B cell (primary cell): ENCODE measurements around the gene SYNE1. TPM values are rescaled to one million over a fixed set of nuclear protein-coding genes. Genes with fewer than 3 reads are reported as not detected.

Experiments
- ATAC-seq: fragments of 200-7000 bp; cut with Tn5 transposase; one replicate; pipeline ENCODE4 v1.10.0; 2021; ENCODE audit warnings: low read depth, mild to moderate bottlenecking, moderate number of reproducible peaks, moderate library complexity
- CTCF ChIA-PET: fragments of 350-600 bp; sonication (Branson Sonifier 250); formaldehyde crosslinking; loops from one replicate; lab custom pipeline; 2021; ENCODE audit warnings: antibody characterized with exemption, inconsistent platforms; lab: Charles Lee
- POLR2A ChIA-PET: fragments of 350-600 bp; sonication (Branson Sonifier 250); formaldehyde crosslinking; loops from one replicate; lab custom pipeline; 2021; ENCODE audit warnings: antibody characterized with exemption; lab: Charles Lee
- DNase-seq: peaks from one replicate; pipeline ENCODE4 v3.0.0; 2013
- H2AFZ ChIP-seq: 2 replicates; pipeline ENCODE4 v1.6.1; 2012; ENCODE audit warnings: mild to moderate bottlenecking, low read depth, low read length; ENCODE audit not compliant: insufficient read depth, poor library complexity, severe bottlenecking
- H3K27ac ChIP-seq, 2 donors: 1 replicate in 1 of 2; 2 replicates in 1 of 2; pipeline ENCODE4 v1.5.1; 2012 to 2013; ENCODE audit warnings: low read length in 2 of 2, mild to moderate bottlenecking in 2 of 2, moderate library complexity in 1 of 2
- H3K27me3 ChIP-seq, 4 experiments: fragments of 200-600 bp in 1 of 4; sonication (generic) in 1 of 4; replicated peaks in 1 of 4; 1 replicate in 2 of 4; 2 replicates in 2 of 4; pipeline versions ENCODE4 v1.6.1 to v1.7.0; 2013 to 2016; ENCODE audit warnings: low read length in 3 of 4, mild to moderate bottlenecking in 2 of 4, mixed read lengths in 1 of 4, moderate library complexity in 1 of 4; ENCODE audit not compliant: insufficient read depth in 4 of 4, control insufficient read depth in 3 of 4; ENCODE audit errors: control extremely low read depth in 1 of 4
- H3K36me3 ChIP-seq, 2 experiments: replicated peaks in 1 of 2; 1 replicate in 1 of 2; 2 replicates in 1 of 2; pipeline versions ENCODE4 v1.6.1 to v1.7.1; 2013; ENCODE audit warnings: low read length in 1 of 2; ENCODE audit not compliant: insufficient read depth in 2 of 2, control insufficient read depth in 1 of 2; ENCODE audit errors: control extremely low read depth in 1 of 2, extremely low read depth in 1 of 2
- H3K4me1 ChIP-seq, 2 donors: fragments of 200-600 bp in 1 of 2; sonication (generic) in 1 of 2; 1 replicate in 1 of 2; 2 replicates in 1 of 2; pipeline versions ENCODE4 v1.5.1 to v1.6.1; 2013 to 2017; ENCODE audit warnings: low read length in 2 of 2; ENCODE audit not compliant: control insufficient read depth in 2 of 2, insufficient read depth in 2 of 2
- H3K4me2 ChIP-seq: replicated peaks from 2 replicates; pipeline ENCODE3; 2012; ENCODE audit warnings: mild to moderate bottlenecking, low read depth, low read length; ENCODE audit not compliant: poor library complexity, severe bottlenecking
- H3K4me3 ChIP-seq, 5 experiments: fragments of 200-600 bp in 1 of 5; sonication (generic) in 1 of 5; 1 replicate in 3 of 5; 2 replicates in 2 of 5; pipeline versions ENCODE4 v1.5.1 to v1.7.0; 2011 to 2016; ENCODE audit warnings: low read length in 4 of 5, mild to moderate bottlenecking in 4 of 5, low read depth in 2 of 5, control low read depth in 1 of 5, moderate library complexity in 1 of 5; ENCODE audit not compliant: insufficient read depth in 1 of 5; ENCODE audit errors: control extremely low read depth in 1 of 5, extremely low read depth in 1 of 5
- H3K79me2 ChIP-seq: fragments of 200-600 bp; sonication (generic); one replicate; pipeline ENCODE4 v1.6.0; 2016; ENCODE audit warnings: low read length; ENCODE audit not compliant: control insufficient read depth, insufficient read depth
- H3K9ac ChIP-seq: fragments of 200-600 bp; sonication (generic); 2 replicates; pipeline ENCODE4 v1.6.1; 2017; ENCODE audit warnings: mild to moderate bottlenecking, low read length, moderate library complexity
- H3K9me3 ChIP-seq, 3 donors: one replicate each; pipeline versions ENCODE4 v1.6.1 to v1.7.1; 2013; ENCODE audit warnings: low read length in 2 of 3; ENCODE audit not compliant: control insufficient read depth in 2 of 3, insufficient read depth in 1 of 3; ENCODE audit errors: control extremely low read depth in 1 of 3
- H4K20me1 ChIP-seq: 2 replicates; pipeline ENCODE4 v1.6.0; 2012; ENCODE audit warnings: mild to moderate bottlenecking, low read length; ENCODE audit not compliant: insufficient read depth, control insufficient read depth, poor library complexity, severe bottlenecking
- H3K27ac Mint-ChIP-seq: one replicate; pipeline ENCODE4 v1.8.0; 2021; ENCODE audit warnings: mixed read lengths
- H3K27me3 Mint-ChIP-seq: one replicate; pipeline ENCODE4 v1.8.0; 2021; ENCODE audit warnings: mixed read lengths
- H3K4me1 Mint-ChIP-seq: one replicate; pipeline ENCODE4 v1.8.0; 2021; ENCODE audit warnings: mixed read lengths
- H3K4me3 Mint-ChIP-seq: one replicate; pipeline ENCODE4 v1.8.0; 2021; ENCODE audit warnings: mixed read lengths
- H3K9me3 Mint-ChIP-seq: one replicate; pipeline ENCODE4 v1.8.0; 2022; ENCODE audit warnings: mixed read lengths; ENCODE audit not compliant: insufficient read depth
- EZH2 ChIP-seq: IDR thresholded peaks from 2 replicates; pipeline ENCODE4 v1.6.1; 2012; ENCODE audit warnings: borderline replicate concordance, low read depth, mild to moderate bottlenecking, moderate library complexity, low read length; ENCODE audit not compliant: insufficient read depth, poor library complexity, severe bottlenecking
- WGBS: methylation state at CpG from one replicate; pipeline ENCODE4 v1.1.5; 2013; ENCODE audit warnings: missing lambda C conversion rate; ENCODE audit not compliant: insufficient coverage; 5-methylcytosine and 5-hydroxymethylcytosine counted together
- intact Hi-C: fragments of 100-400 bp; cut with micrococcal nuclease; formaldehyde crosslinking; loops from one replicate; pipeline ENCODE4 v1.10.0; 2022
- polyA plus RNA-seq: library from polyadenylated mRNA; depleted of rRNA; stranded (reverse); fragments of >200 nt; gene quantifications from 2 replicates; pipeline ENCODE4 v1.2.3, GENCODE V29; 2012
- total RNA-seq, 2 donors: library from RNA; stranded (reverse); fragments of 120-200 nt in 1 of 2; gene quantifications; 1 replicate in 1 of 2; 2 replicates in 1 of 2; pipeline versions ENCODE4 v1.2.3 to v1.2.4, GENCODE V29; 2013 to 2022
- TF ChIP-seq, protein P1 (sequence below): fragments of 200-600 bp; IDR thresholded peaks from one replicate; pipeline ENCODE4 v1.8.0; 2022; ENCODE audit warnings: antibody characterized with exemption, mild to moderate bottlenecking

The SYNE1 gene
- total and polyA plus RNA-seq, 2 donors (not counting 1 experiment from before 2014, with no cell fraction given): 49.2 to 108 TPM

DNA sequence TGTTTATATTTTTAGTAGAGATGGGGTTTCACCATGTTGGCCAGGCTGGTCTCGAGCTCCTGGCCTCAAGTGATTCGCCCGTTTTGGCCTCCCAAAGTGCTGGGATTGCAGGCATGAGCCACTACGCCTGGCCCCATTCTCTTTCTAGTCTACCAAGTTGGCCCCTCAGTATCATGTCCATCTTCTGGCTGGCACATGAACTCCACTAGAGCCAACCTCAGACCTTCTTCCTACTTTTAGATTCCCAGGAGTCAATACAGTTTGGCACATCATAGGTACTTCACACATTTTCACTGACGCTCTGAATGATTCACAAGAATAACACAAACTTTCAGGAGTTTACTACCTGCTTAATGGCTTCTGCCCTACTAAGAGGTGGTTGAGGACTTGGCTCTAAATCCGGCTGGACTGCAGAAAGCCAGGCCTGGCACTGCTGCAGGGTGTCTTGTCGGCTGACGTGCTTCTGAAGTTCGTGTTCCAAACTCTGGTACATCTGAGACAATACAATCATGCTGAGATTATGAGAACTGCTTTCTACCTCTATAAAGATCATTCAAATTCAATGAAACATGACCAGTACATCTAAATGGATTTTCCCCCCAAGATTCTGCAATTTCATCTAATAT is 293.3 kb downstream of the SYNE1 start:
- no peaks in the 10 kb centered on the region for H3K9me3 ChIP-seq
- Mint-ChIP-seq H3K4me1 (no peaks in the 10 kb centered on the region), H3K27ac (no peak overlapping the region), H3K9me3 (no peaks in the 10 kb centered on the region), H3K27me3 (peaks cover 15% of the 10 kb centered on the region), H3K4me3 (no peak overlapping the region)
- DNase-seq: no peak
- H3K4me1 ChIP-seq: no peaks in the 10 kb centered on the region
- no peak overlapping the region for H2AFZ ChIP-seq
- WGBS: 91% methylated on average over 7 of the region's 9 CpGs
- no peak overlapping the region for H3K4me2 ChIP-seq
- no peaks in the 10 kb centered on the region for H3K79me2 ChIP-seq
- TF ChIP-seq EZH2: no peak
- TF ChIP-seq, protein P1, sequence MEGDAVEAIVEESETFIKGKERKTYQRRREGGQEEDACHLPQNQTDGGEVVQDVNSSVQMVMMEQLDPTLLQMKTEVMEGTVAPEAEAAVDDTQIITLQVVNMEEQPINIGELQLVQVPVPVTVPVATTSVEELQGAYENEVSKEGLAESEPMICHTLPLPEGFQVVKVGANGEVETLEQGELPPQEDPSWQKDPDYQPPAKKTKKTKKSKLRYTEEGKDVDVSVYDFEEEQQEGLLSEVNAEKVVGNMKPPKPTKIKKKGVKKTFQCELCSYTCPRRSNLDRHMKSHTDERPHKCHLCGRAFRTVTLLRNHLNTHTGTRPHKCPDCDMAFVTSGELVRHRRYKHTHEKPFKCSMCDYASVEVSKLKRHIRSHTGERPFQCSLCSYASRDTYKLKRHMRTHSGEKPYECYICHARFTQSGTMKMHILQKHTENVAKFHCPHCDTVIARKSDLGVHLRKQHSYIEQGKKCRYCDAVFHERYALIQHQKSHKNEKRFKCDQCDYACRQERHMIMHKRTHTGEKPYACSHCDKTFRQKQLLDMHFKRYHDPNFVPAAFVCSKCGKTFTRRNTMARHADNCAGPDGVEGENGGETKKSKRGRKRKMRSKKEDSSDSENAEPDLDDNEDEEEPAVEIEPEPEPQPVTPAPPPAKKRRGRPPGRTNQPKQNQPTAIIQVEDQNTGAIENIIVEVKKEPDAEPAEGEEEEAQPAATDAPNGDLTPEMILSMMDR: no peak
- no peaks in the 10 kb centered on the region for H3K36me3 ChIP-seq
- H4K20me1 ChIP-seq: no peaks in the 10 kb centered on the region
- ChIA-PET POLR2A (no interaction called here), CTCF (interaction anchor here (0.9 to 1.2 kb wide), 2 partner anchors 8 to 42 kb away, joined by 3 read pairs; no protein-coding TSS in a partner anchor)
- ATAC-seq: no peak
- intact Hi-C loops: no loop called here
- no peak overlapping the region for H3K4me3 ChIP-seq
- H3K27ac ChIP-seq: no peak overlapping the region
- H3K9ac ChIP-seq: no peak overlapping the region
- H3K27me3 ChIP-seq: no peaks in the 10 kb centered on the region

DNA sequence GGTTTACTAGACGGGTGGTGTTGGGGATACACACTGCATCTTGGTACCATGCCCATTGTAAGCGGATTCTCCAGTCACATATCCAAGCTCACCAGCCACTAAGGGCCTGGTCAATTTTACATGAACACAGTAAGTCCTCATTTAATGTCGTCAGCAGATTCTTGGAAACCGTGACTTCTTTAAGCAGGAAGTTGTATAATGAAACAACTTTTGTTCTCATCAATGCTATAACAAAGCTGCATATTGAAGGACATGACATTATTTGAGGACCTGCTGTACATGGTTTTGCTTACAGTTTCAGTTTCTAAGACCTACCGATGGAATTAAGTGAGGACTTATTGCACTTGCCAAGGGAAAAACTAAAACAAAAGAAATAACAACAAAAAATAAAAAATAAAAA is 295.6 kb downstream of the SYNE1 start:
- Histone ChIP-seq H3K9me3 (no peaks in the 10 kb centered on the region), H3K4me2 (no peak overlapping the region), H4K20me1 (no peaks in the 10 kb centered on the region), H3K79me2 (no peaks in the 10 kb centered on the region), H3K4me3 (no peak overlapping the region), H3K4me1 (peaks cover 0 to 3% of the 10 kb centered on the region in 2 donors), H3K9ac (no peak overlapping the region), H3K27me3 (no peaks in the 10 kb centered on the region), H3K36me3 (no peaks in the 10 kb centered on the region), H2AFZ (no peak overlapping the region), H3K27ac (no peak overlapping the region)
- Mint-ChIP-seq H3K27ac (no peak overlapping the region), H3K27me3 (peaks cover 15% of the 10 kb centered on the region), H3K4me1 (peaks cover 2% of the 10 kb centered on the region), H3K4me3 (no peak overlapping the region), H3K9me3 (no peaks in the 10 kb centered on the region)
- intact Hi-C loops: no loop called here
- TF ChIP-seq, protein P1: no peak
- no peak for TF ChIP-seq EZH2
- ChIA-PET CTCF (no interaction called here), POLR2A (no interaction called here)
- DNase-seq (no peak), ATAC-seq (no peak)
- WGBS: 70% methylated on average over 2 of the region's 5 CpGs
